Head of caudate nucleus (tissue), 42 donors: ENCODE measurements around the gene FOXB1.

Experiments used
- DNase-seq, 42 donors: peaks; one replicate each; pipeline versions ENCODE4 v3.0.0 to v3.0.0-alpha.2; 2020 to 2021; ENCODE audit warnings: mixed read lengths in 7 of 42
- intact Hi-C: fragments of 100-400 bp; cut with DNase I; formaldehyde crosslinking; loops from one replicate; pipeline ENCODE4 v1.15.0; 2022

Gene FOXB1

GRCh38 chr15:59997070-59997701 lies 6.9 kb upstream of the FOXB1 start:
- intact Hi-C loops, result no loop called here

GRCh38 chr15:59998305-59998949 lies 5.7 kb upstream of the FOXB1 start:
- no peak for DNase-seq
- intact Hi-C loops, result no loop called here

More at GRCh38 chr15:59997070-59997701, 6.9 kb upstream of the FOXB1 start:
- no peak for DNase-seq

DNA sequence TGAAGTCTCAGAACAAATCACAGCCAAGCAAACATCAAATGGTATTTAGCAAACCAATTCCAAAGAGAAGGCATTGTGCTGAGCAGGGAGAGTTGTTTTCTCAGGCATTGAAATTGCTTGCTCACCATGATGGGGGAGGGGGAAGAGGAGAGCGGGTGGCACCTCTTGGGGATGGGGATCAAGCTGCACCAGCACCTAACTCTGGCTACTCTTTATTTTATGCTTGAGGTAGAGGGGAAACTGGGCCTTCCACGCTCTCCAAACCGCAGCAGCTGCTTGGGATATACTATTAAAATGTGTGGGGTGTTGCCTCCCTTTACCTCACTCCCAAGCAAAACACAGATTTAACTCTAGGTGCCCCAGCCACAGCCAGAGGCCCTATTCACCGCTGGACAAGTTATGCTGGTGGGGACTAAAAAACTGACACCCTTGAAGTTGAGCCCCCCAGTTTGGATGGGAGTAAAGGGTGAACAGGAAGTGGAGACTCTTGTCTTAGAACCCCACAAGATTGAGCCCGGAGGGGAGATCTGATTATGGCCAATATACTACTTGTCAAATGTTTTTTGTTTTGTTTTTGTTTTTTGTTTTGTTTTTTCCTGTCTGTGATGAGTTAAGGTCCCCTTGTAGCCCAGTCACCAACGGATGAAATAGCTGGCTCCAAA lies 5.0 kb upstream of the FOXB1 start:
- intact Hi-C loops, result no loop called here

GRCh38 chr15:59999612-60000112 lies 4.4 kb upstream of the FOXB1 start:
- no peak for DNase-seq

More for the DNA sequence above, 5.0 kb upstream of the FOXB1 start:
- DNase-seq, result no peak

GRCh38 chr15:60000113-60000823 lies 3.8 kb upstream of the FOXB1 start:
- intact Hi-C loops, result no loop called here

More at GRCh38 chr15:59999612-60000112, 4.4 kb upstream of the FOXB1 start:
- intact Hi-C loops, result no loop called here

DNA sequence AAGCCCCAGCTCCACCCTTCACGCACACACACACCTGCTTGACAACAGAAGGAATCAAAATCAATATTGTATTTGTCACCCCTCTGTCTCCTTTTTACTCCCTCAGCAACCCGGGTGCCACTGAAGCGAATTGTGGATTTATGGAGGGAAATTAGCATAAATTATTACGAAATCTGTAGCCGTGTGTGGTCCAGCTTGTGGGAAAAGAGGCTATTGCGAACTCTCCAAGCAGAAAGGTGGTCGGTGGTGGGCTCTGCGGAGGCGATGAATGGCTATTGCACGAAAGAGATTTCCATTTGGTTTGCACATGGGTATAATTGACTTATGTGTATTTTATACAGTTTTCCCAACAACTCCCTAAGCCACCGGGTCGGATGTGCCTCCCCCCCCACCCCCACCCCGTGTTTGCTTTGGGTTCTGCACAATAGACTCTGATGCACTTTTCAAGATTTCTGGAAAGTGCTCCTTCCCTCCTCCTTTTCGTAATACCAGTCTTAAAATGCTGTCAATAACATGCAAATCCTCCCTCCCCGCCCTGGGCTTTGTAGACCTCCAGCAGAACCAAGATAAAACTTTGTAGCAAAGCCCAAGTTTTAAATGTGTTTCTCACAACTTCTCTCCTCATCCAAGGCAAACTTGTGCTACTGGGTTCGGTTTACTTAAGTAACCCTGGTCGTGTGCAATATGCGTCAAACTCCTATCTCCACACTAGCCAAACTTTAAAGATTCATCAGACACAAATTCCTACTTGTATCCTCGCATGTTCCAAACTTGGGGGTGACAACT lies 3.1 kb upstream of the FOXB1 start:
- DNase-seq, result no peak
- intact Hi-C loops, result no loop called here

More at GRCh38 chr15:60000113-60000823, 3.8 kb upstream of the FOXB1 start:
- DNase-seq, result no peak

DNA sequence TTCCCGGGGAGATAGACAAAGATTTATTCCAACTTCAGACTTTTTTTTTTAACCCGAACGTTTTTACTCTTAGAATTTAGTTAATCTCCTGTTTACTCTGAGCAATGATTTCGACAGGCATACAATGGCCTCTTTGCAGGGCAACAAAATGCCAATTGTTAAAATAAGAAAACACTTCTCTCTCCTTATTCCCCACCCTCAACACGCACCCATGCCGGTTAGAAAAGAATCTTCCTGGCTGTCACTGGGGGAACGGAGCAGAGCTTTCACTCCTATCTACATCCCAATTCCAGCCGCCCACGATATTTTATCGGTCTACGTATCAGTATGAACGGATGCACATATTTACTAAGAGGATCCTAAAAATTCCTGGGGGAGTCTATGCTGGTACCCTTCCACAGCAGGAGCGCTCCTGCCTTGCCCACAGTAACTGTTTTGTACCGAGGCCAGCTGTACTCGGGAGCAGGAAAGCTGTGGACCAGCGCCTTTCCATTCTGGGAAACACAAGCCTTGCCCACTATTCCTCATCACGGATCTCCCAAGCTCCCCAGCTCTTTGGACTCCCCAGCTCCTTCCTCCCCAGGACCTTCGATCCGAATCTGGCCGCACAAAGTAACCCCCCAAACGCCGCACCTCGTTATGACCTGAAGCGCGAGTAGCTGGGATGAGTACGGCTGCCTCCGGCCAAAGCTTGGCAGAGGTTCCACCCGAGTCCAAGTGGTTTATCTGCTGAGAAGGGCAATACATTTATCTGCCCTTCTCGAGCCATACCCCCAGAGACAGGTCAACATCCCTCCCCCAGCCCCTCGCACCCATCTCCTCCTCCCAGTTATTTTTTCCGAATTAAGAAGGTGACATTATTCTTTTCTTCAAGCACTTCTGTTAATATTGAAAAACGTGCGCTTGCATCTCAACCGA lies 2.2 kb upstream of the FOXB1 start:
- intact Hi-C loops, result no loop called here
- no peak for DNase-seq

DNA sequence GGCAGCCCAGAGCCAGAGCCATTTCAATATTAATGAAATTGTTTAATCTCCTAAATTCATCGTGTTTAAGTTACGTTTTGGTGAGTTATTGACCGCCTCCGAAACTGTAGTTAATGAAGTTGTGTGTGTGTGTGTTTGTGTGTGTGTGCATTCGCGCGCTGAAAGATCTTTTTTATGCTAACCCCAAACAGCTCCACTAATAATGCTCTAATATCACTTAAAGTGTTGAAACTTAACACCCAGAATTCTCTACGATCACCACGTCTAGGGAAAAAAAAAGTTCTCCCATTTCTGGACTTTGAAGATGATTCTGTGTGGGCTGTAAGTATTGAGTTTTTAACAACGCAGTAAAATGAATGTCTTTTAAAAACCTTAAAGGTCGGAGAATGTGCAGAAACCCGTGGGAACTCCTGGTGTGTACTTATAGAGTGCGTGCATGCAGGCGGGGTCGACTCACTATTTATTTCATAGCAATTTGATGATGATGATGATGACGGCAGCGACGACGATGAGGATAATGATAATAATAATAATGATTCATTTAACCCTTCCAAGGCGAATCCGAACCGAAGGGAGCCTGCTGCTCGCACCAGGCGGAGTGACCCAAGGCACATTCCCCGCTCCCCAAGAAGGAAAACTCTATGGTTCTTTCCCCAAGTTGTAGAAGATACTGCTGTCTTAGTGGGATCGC lies 1.4 kb upstream of the FOXB1 start:
- no peak for DNase-seq
- intact Hi-C loops, result no loop called here

- no peak for DNase-seq
- intact Hi-C loops, result no loop called here
Measured at GRCh38 chr15:60003243-60004008, 685 bp upstream of the FOXB1 start.

DNA sequence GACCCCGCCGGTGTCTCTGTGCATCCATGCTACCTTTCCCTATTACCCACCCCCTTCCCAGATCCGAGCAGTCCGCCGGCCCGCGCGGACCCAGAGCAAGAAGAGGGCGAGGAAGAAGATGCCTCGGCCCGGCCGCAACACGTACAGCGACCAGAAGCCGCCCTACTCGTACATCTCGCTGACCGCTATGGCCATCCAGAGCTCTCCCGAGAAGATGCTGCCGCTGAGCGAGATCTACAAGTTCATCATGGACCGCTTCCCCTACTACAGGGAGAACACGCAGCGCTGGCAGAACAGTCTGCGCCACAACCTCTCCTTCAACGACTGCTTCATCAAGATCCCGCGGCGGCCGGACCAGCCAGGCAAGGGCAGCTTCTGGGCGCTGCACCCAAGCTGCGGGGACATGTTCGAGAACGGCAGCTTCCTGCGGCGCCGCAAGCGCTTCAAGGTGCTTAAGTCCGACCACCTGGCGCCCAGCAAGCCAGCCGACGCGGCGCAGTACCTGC lies 788 bp downstream of the FOXB1 start:
- DNase-seq, result no peak
- intact Hi-C loops, result no loop called here

- no peak for DNase-seq
- intact Hi-C loops, result no loop called here
Measured at GRCh38 chr15:60005352-60006202, 1.5 kb downstream of the FOXB1 start.

DNA sequence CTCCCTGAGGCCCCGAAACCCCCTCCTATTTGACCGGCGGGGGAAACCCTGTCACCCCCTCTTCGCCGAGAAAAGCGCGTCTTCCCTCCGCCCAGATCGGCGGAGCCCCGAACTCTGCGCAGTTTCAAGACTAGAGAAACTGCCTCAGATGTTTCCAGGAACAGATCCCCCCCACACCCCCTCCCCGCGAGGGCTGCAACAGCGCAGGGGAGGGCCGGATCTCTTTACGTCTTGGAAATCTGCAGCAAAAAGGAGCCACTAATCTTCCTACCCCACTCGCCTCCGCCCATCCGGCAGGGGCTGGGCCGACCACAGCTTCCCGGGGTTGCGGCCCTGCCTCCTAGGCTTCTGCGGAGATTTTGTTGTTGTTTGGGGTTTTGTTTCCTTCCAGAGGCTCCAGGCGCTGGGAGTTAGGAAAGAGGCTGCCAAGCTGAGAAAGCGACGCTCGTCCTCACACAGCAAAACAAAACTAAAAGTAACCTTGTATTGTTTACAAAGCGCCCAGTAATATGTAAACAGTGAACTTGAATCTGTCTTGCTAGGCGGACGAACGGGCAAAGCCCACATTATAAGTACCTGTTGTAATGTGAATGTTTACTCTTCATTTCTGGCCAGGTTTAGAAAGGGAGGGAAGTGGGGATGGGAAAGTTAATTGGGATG lies 2.2 kb downstream of the FOXB1 start:
- intact Hi-C loops, result no loop called here
- no peak for DNase-seq

GRCh38 chr15:60006873-60007272 lies 2.8 kb downstream of the FOXB1 start:
- DNase-seq, result no peak
- intact Hi-C loops, result no loop called here

GRCh38 chr15:60009124-60009960 lies 5.2 kb downstream of the FOXB1 start:
- intact Hi-C loops, result no loop called here
- no peak for DNase-seq
